ENCODE results near the gene UBE2QL1. TPM values are rescaled to one million over a fixed set of nuclear protein-coding genes. Genes with fewer than 3 reads are reported as not detected.
"Not testable (repeated sequence)": the region's sequence is repeated elsewhere in the genome, so short reads cannot be mapped to it uniquely, and the experiment has no call there.

Gene UBE2QL1
- total RNA-seq, 1 experiment from 2014 or later = 0.50 TPM

DNA sequence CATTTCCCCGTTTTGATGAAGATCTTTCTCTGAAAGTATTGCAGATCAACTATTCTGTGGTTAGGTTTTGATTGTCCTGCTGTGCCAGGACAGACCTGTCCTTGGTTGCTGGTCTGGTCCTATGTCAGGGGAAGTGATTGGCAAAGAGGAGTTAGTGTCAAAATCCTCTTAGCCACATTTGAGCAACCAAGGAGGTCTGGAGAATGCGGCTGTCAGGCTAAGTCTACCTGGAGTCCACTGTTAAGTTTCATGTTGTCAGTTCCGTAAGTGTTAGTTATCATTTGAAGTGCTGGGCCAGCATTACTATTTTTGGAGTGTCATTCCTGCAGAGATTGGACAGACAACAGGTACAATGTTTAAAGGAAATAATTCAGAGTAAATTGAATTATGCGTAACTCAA, 62.3 kb downstream of the UBE2QL1 start:
- Mint-ChIP-seq H3K27ac (no peak overlapping the region), H3K4me3 (no peak overlapping the region), H3K27me3 (ENCODE audit: low read depth) (no peaks in the 10 kb centered on the region; the same call in 1 of the 2 replicates), H3K4me1 (no peaks in the 10 kb centered on the region), H3K9me3 (no peaks in the 10 kb centered on the region), H3K36me3 (no peaks in the 10 kb centered on the region)
- ATAC-seq (no peak), DNase-seq (ENCODE audit: low spot score) (no peak)
- TF ChIP-seq, protein P1, sequence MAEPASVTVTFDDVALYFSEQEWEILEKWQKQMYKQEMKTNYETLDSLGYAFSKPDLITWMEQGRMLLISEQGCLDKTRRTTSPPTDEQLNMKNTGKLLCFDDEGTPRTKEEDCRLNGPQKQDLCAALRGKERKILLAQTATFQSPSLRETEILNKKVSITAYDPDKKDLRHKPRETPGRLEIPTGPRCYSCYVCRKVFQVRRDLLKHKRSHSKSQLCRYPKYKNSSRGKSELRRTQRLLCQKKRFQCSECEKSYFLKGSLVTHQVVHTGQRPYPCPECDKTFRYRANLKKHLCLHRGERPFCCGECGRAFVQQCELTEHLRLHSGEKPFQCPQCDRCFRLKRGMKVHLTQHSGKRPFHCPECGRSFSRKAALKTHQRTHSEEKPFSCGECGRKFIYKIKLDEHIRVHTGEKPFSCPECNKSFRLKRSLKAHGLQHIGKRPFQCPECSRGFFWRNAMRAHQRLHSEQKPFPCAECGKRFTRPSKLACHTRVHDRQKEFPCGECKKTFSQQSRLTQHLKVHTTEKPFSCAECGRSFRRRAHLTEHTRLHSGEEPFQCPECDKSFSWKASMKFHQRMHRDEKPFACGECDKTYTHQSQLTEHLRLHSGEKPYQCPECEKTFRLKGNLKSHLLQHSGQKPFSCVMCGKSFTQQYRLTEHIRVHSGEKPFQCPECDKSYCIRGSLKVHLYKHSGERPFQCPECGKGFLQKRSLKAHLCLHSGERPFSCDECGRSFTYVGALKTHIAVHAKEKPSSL (CRISPR knock-in tag; conservative IDR thresholded peaks at IDR 0.05) = no peak
- TF ChIP-seq, protein P2, sequence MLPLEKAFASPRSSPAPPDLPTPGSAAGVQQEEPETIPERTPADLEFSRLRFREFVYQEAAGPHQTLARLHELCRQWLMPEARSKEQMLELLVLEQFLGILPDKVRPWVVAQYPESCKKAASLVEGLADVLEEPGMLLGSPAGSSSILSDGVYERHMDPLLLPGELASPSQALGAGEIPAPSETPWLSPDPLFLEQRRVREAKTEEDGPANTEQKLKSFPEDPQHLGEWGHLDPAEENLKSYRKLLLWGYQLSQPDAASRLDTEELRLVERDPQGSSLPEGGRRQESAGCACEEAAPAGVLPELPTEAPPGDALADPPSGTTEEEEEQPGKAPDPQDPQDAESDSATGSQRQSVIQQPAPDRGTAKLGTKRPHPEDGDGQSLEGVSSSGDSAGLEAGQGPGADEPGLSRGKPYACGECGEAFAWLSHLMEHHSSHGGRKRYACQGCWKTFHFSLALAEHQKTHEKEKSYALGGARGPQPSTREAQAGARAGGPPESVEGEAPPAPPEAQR (CRISPR knock-in tag; IDR thresholded peaks at IDR 0.05) = no peak
- TF ChIP-seq NFATC4 (CRISPR knock-in tag; IDR thresholded peaks at IDR 0.05) (no peak), GABPB1 (CRISPR knock-in tag; IDR thresholded peaks at IDR 0.05) (no peak), NR1H2 (CRISPR knock-in tag; IDR thresholded peaks at IDR 0.05) (no peak)
- TF ChIP-seq, protein P3, sequence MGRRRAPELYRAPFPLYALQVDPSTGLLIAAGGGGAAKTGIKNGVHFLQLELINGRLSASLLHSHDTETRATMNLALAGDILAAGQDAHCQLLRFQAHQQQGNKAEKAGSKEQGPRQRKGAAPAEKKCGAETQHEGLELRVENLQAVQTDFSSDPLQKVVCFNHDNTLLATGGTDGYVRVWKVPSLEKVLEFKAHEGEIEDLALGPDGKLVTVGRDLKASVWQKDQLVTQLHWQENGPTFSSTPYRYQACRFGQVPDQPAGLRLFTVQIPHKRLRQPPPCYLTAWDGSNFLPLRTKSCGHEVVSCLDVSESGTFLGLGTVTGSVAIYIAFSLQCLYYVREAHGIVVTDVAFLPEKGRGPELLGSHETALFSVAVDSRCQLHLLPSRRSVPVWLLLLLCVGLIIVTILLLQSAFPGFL (CRISPR knock-in tag; IDR thresholded peaks at IDR 0.05; ENCODE audit: borderline replicate concordance) = no peak
- TF ChIP-seq, protein P4, sequence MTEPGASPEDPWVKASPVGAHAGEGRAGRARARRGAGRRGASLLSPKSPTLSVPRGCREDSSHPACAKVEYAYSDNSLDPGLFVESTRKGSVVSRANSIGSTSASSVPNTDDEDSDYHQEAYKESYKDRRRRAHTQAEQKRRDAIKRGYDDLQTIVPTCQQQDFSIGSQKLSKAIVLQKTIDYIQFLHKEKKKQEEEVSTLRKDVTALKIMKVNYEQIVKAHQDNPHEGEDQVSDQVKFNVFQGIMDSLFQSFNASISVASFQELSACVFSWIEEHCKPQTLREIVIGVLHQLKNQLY (CRISPR knock-in tag; IDR thresholded peaks at IDR 0.05) = no peak
- CTCF ChIA-PET = no interaction called here
- POLR2A ChIA-PET = no interaction called here

DNA sequence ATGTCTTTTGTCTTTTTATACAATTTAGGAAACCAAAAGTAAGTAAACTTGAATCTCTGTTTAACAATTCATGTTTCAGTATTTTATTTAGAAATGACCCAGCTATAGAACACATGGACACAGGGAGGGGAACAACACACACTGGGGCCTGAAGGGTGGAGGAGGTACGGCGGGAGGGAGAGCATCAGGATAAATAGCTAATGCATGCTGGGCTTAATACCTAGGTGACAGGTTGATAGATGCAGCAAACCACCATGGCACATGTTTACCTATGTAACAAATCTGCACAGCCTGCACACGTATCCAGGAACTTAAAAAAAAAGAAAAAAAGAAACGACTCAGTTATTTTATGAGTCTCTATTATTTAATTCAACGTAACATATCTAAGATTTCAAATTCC, 67.2 kb downstream of the UBE2QL1 start:
- H3K4me3 Mint-ChIP-seq; POLR2A ChIA-PET; H3K27ac Mint-ChIP-seq; ATAC-seq; H3K9me3 Mint-ChIP-seq; H3K36me3 Mint-ChIP-seq; H3K4me1 Mint-ChIP-seq; CTCF ChIA-PET; H3K27me3 Mint-ChIP-seq (ENCODE audit: low read depth); DNase-seq (ENCODE audit: low spot score): not testable (repeated sequence)

DNA sequence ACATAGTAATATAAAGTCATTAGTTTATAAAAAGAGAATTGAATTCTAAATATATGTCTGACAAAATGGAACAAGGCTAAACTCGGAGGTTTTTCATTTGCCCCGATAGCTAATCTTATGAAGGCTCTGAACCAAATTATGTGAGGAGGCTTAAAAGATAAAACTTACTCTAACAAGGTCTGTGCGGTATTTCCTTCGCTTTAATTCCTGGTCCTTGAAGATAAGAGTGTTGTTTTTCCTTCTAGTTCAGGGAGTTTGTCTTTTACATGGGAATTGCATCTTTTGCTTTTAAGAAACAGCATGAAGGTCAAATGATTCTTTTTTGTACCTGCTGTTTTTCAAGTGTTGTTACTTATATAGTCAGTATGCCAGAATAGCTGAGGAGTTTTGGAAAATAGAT, 68.2 kb downstream of the UBE2QL1 start:
- no peaks in the 10 kb centered on the region for H3K4me1 Mint-ChIP-seq
- no peak for TF ChIP-seq ZNF416 (CRISPR knock-in tag; IDR thresholded peaks at IDR 0.05)
- no peak for TF ChIP-seq MYBL2 (CRISPR knock-in tag; IDR thresholded peaks at IDR 0.05)
- TF ChIP-seq, protein P5, sequence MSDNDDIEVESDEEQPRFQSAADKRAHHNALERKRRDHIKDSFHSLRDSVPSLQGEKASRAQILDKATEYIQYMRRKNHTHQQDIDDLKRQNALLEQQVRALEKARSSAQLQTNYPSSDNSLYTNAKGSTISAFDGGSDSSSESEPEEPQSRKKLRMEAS (CRISPR knock-in tag; IDR thresholded peaks at IDR 0.05) = no peak
- TF ChIP-seq ZBTB21 (CRISPR knock-in tag; IDR thresholded peaks at IDR 0.05; ENCODE audit: borderline replicate concordance) = no peak
- TF ChIP-seq CREB1 (CRISPR knock-in tag; IDR thresholded peaks at IDR 0.05) = no peak
- DNase-seq (ENCODE audit: low spot score) (no peak), ATAC-seq (no peak)
- no peak overlapping the region for H3K4me3 Mint-ChIP-seq
- peaks cover 3% of the 10 kb centered on the region; the same call in 1 of the 2 replicates for H3K27me3 Mint-ChIP-seq (ENCODE audit: low read depth)
- H3K36me3 Mint-ChIP-seq = no peaks in the 10 kb centered on the region
- ChIA-PET CTCF (no interaction called here), POLR2A (no interaction called here)
- H3K9me3 Mint-ChIP-seq = no peaks in the 10 kb centered on the region
- H3K27ac Mint-ChIP-seq = no peak overlapping the region

DNA sequence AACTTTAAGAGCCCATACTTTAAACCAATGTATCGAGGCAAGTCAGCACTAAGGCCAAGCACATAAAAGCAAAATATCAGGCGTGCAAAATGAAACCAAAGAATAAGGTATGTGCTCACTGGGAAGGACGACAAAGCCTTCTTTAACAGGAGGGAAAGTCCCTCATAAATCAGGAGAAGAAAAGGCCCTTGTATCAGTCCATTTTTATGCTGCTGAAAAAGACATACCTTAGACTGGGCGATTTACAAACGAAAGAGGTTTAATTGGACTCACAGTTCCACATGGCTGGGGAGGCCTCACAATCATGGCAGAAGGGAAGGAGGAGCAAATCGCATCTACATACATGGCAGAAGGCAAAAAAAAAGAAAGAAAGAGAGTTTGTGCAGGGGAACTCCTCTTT, 68.9 kb downstream of the UBE2QL1 start:
- no peak for DNase-seq (ENCODE audit: low spot score)
- Mint-ChIP-seq H3K36me3 (no peaks in the 10 kb centered on the region), H3K27ac (no peak overlapping the region), H3K9me3 (no peaks in the 10 kb centered on the region), H3K4me1 (no peaks in the 10 kb centered on the region), H3K27me3 (ENCODE audit: low read depth) (peaks cover 3% of the 10 kb centered on the region; the same call in 1 of the 2 replicates), H3K4me3 (no peak overlapping the region)
- ChIA-PET CTCF (no interaction called here), POLR2A (no interaction called here)
- ATAC-seq = no peak
- TF ChIP-seq TP53 (CRISPR knock-in tag; IDR thresholded peaks at IDR 0.05) (no peak), ZNF396 (CRISPR knock-in tag; IDR thresholded peaks at IDR 0.05; ENCODE audit: borderline replicate concordance) (no peak), NR2C2 (CRISPR knock-in tag; IDR thresholded peaks at IDR 0.05) (no peak), NR1H2 (CRISPR knock-in tag; IDR thresholded peaks at IDR 0.05) (no peak), ELF4 (CRISPR knock-in tag; IDR thresholded peaks at IDR 0.05; ENCODE audit: low read depth) (no peak), RORB (CRISPR knock-in tag; IDR thresholded peaks at IDR 0.05) (no peak), TEAD4 (CRISPR knock-in tag; IDR thresholded peaks at IDR 0.05) (no peak), NFATC4 (CRISPR knock-in tag; IDR thresholded peaks at IDR 0.05) (no peak), CBFB (CRISPR knock-in tag; IDR thresholded peaks at IDR 0.05; ENCODE audit: low read depth) (no peak), ZNF219 (CRISPR knock-in tag; IDR thresholded peaks at IDR 0.05; ENCODE audit: borderline replicate concordance) (no peak)
- TF ChIP-seq, protein P6, sequence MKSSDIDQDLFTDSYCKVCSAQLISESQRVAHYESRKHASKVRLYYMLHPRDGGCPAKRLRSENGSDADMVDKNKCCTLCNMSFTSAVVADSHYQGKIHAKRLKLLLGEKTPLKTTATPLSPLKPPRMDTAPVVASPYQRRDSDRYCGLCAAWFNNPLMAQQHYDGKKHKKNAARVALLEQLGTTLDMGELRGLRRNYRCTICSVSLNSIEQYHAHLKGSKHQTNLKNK (CRISPR knock-in tag; IDR thresholded peaks at IDR 0.05) = no peak
- TF ChIP-seq, protein P7, sequence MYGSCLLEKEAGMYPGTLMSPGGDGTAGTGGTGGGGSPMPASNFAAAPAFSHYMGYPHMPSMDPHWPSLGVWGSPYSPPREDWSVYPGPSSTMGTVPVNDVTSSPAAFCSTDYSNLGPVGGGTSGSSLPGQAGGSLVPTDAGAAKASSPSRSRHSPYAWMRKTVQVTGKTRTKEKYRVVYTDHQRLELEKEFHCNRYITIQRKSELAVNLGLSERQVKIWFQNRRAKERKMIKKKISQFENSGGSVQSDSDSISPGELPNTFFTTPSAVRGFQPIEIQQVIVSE (CRISPR knock-in tag; IDR thresholded peaks at IDR 0.05; ENCODE audit: borderline replicate concordance) = no peak
- TF ChIP-seq, protein P8, sequence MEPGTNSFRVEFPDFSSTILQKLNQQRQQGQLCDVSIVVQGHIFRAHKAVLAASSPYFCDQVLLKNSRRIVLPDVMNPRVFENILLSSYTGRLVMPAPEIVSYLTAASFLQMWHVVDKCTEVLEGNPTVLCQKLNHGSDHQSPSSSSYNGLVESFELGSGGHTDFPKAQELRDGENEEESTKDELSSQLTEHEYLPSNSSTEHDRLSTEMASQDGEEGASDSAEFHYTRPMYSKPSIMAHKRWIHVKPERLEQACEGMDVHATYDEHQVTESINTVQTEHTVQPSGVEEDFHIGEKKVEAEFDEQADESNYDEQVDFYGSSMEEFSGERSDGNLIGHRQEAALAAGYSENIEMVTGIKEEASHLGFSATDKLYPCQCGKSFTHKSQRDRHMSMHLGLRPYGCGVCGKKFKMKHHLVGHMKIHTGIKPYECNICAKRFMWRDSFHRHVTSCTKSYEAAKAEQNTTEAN (CRISPR knock-in tag; IDR thresholded peaks at IDR 0.05) = no peak

Measured in WTC11 (cell line).